Posterior vena cava (tissue), 2 donors: ENCODE results near the gene UBAC1. TPM values are rescaled to one million over a fixed set of nuclear protein-coding genes. Genes with fewer than 3 reads are reported as not detected.
"Not testable (repeated sequence)": the region's sequence is repeated elsewhere in the genome, so short reads cannot be mapped to it uniquely, and the experiment has no call there.

Experiments
- DNase-seq: peaks from one replicate; pipeline ENCODE4 v3.0.0-alpha.2; 2020; ENCODE audit warnings: low spot score
- intact Hi-C, 2 donors: fragments of 100-400 bp; cut with DNase I; formaldehyde crosslinking; loops; one replicate each; pipeline versions ENCODE4 v1.14.1 to v1.14.2; 2022 to 2023
- total RNA-seq, 2 donors: library from RNA; stranded (reverse); fragmentation: NEBNext Ultra II Directional; extraction: Animal tissue kit (Norgen Biotek cat#: 25700); gene quantifications; one replicate each; pipeline ENCODE4 v1.2.1, GENCODE V29; 2021
- donor health status: DM: yes; HTN: yes; CAD: no.
- donor health status: DM: yes; HTN: yes; CAD: no.

UBAC1 gene
- total RNA-seq, 2 donors from 2014 or later: 32.7 to 34.1 TPM

GRCh38 chr9:135982499-135983207 is 21.5 kb upstream of the UBAC1 start:
- intact Hi-C loops: no loop called here
- DNase-seq: no peak

DNA sequence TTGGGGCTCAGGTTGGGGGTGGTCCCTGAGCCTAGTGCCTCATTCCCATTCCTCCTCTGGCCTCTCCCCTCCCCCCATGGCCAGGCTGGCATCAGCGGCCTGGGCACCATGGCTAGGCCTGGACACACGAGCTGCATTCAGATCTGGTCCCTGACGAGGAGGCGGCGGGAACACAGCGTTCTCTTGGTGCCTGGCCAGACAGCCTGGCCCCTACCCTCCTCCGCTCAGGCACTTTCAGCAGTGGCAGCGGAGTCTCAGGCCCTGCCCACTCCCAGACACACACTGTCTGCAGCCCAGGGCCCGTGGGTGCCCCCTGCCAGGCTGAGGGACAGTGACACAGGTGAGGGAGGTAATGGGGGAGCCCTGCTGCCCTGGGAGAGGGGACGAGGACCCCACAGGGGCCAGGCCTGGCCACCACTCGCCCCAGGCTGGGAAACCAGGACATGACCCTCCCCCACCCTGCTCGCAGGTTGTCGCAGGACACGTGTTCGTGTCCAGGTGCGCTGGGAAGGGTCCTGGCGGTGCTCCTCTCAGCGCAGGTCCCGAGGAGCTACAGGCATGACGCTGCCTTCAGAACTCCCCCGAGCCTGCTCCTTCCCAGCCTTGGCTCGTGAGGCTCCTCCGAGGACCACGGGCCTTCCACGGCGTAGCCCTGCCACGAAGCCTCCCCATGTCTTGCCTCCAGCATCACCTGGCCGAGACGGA is 19.9 kb upstream of the UBAC1 start:
- DNase-seq: no peak
- intact Hi-C loops: loop anchor here in 1 of 2 donors (1.0 kb wide), 1 partner anchor 20 kb away; no protein-coding TSS in a partner anchor

- DNase-seq: no peak
- intact Hi-C loops: loop anchor here in 1 of 2 donors (1.0 kb wide), 1 partner anchor 22 kb away; no protein-coding TSS in a partner anchor
These were observed 18.5 kb upstream of the UBAC1 start for GRCh38 chr9:135979547-135980166.

- intact Hi-C loops: no loop called here
- no peak for DNase-seq
These were observed 17.7 kb upstream of the UBAC1 start for GRCh38 chr9:135978642-135979546.

DNA sequence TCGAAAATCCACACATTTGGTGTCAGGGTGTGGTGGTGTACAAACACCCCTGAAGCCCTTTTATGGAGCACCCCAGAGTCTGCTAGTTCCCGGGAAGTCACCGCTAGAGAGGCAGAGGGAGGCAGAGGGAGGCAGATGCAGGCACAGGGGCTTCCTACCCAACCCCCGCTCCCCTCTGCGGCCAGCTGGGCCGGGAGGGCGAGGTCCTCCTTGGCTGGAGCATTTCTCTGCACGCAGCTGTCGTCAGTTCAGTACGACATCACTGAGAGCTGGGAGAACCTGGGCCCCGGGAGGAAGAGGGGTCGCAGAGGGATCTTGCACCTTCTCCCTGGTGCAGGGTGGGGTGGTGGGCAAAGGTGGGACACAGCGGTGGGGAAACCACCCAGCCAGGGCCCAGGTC is 15.8 kb upstream of the UBAC1 start:
- DNase-seq: no peak
- intact Hi-C loops: no loop called here

- intact Hi-C loops: no loop called here
- DNase-seq: no peak
These were observed 15.4 kb upstream of the UBAC1 start for GRCh38 chr9:135976531-135976930.

- no peak for DNase-seq
- intact Hi-C loops: no loop called here
These were observed 14.7 kb upstream of the UBAC1 start for GRCh38 chr9:135975834-135976233.

DNA sequence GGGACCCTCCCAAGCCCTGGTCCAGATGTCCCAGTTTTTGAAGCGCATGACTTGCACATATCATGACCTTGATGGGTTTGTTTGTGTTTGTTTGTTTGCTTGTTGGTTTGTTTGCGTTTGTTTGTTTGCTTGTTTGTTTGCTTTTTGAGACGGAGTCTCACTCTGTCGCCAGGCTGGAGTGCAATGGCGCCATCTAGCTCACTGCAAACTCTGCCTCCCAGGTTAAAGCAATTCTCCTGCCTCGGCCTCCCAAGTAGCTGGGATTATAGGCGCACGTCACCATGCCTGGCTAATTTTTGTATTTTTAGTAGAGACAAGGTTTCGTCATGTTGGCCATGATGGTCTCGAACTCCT is 13.0 kb upstream of the UBAC1 start:
- DNase-seq: no peak
- intact Hi-C loops: no loop called here

GRCh38 chr9:135973277-135974219 is 12.4 kb upstream of the UBAC1 start:
- intact Hi-C loops: no loop called here
- peak; percentile 89 for DNase-seq

- intact Hi-C loops: no loop called here
- no peak for DNase-seq
These were observed 10.7 kb upstream of the UBAC1 start for GRCh38 chr9:135971892-135972291.

DNA sequence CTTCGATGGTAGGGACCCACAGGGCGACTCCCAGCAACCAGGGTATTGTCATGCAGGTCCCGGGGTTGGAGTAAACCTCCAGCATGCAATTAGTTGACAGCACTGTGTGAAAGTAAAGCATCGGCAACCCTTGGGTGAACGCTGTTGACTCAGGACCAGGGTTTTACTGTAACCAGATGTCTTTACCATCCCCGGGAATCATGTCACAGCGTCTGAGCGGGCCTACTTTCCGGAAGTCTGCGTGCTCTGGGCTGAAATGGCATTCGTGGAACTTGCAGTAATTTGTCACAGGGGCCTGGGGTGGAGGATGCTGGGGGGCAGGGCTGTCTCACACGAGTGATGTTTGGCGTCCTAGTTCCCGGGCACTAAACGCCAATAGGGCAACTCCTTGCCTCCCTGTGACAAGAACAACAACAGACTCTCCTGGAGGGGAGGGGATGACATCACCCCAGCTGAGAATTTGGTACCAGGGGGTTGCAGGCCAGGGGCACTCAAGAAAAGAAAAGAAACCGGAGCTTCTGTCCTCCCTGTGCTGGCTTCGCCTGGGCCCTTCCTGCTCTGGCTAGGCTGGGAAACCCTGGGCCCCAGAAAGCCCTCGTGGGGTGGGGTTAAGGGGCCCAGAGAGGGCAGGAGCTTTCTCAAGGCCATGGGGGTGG is 10.1 kb upstream of the UBAC1 start:
- intact Hi-C loops: no loop called here
- DNase-seq: no peak

DNA sequence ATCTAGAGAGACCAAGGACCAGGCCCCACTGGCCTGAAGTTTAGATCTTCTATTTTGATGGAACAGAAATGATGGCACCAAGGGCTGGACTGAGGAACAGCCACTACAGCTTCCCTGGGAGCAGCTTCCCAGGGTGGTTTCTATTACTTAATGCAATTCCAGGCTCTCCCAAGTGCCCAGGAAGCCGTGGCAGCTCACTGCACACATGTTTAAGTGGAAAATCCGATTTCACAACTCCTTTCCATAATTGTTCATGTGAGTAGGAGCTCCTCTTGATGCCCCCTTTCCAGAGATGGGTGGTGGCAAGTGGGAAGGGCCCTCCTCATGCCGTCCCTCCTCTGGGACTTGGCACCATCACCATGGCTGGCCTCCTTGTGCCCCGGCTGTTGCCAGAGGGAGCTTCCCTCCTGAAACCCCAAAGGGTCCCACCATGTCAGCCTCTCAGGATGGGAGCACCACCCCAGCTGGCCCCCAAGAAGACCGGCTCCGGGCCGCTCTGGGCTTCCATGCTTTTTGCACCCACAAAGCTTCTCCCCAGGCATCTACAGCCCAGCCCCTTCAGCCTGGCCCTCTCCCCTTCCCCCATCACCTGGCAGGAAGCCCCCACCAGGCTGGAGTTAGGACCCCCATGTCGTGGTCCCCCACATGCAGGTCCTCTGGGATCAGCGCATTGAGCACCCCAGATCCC is 9.1 kb upstream of the UBAC1 start:
- intact Hi-C loops: no loop called here
- DNase-seq: no peak

DNA sequence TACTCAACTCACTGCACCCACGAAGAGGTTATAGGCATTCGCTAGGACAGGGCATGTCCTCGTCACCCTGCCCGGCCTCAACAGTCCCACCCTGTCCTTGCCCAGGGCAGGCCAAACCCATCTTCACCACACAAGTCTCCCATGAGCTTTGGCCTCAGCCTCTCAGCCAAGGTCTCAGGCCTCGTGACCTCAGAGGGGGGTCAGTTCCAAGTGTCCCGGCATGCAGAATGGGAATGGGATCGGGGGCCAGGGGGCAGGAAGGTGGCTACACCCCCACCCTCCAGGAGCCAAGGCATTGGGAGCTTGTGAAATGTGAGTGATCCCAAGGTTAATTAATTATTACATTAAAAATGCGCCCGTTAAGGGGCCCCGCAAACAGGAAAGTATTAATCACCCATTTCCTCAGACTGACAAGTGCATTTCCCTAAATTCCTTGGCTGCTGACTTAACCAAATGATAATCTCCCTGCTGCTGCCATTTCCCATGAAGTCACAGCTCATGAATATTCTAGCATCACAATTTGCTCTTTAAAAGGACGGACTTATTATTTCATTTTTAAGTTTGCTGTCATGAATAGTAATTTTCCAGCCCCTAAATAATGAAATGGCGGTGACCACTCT is 8.0 kb upstream of the UBAC1 start:
- no peak for DNase-seq
- intact Hi-C loops: no loop called here

DNA sequence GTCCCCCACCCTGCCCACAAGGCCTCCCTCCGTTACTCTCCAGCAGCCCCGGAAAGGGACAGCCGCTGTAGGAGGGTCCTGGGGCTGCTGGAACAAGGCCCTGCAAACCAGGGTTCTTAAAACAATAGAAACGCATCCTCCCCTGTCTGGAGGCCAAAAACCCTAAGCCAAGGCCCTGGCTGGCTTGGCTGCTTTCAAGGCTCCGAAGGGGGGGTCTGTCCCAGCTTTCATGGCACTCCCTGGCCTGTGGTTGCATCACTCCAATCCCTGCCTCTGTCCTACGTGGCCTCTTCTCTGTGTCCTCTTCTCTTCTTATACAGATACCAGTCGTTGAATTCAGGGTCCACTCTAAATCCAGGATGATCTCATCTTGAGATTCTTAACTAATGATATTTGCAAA is 7.4 kb upstream of the UBAC1 start:
- intact Hi-C loops: no loop called here
- DNase-seq: no peak

DNA sequence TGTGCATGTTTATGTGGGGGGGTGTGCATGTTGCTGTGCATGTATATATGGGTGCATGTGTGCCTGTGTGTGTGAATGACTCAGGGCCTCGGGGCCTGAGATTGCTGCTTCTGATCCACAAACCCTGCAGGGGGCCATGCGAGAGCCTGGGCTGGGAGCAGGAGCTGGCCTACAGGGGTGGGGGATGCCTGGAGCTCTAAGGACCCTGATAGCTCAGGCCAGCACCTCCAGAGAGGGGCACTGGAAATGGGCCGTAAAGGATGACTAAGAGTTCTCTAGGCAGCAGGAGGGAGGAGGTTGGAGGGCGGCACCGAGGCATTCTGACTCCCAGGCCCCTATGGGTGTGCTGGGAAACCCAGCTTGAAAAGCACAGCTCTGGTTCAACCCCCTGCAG is 6.9 kb upstream of the UBAC1 start:
- intact Hi-C loops: no loop called here
- DNase-seq: no peak

DNA sequence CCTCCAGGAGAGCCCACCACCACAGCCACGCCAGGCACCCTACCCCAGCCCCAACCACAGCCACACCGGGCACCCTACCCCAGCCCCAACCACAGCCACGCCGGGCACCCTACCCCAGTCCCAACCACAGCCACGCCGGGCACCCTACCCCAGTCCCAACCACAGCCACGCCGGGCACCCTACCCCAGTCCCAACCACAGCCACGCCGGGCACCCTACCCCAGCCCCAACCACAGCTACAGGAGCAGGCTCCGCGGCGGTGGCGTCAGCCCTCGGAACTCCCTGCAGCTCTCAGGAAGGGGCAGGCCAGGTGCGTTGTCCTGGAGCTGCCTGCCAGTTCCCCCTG is 5.7 kb upstream of the UBAC1 start:
- intact Hi-C loops: loop anchor here (1.0 to 2.0 kb wide), 2 partner anchors 155 to 156 kb away; no protein-coding TSS in a partner anchor
- DNase-seq: not testable (repeated sequence)

DNA sequence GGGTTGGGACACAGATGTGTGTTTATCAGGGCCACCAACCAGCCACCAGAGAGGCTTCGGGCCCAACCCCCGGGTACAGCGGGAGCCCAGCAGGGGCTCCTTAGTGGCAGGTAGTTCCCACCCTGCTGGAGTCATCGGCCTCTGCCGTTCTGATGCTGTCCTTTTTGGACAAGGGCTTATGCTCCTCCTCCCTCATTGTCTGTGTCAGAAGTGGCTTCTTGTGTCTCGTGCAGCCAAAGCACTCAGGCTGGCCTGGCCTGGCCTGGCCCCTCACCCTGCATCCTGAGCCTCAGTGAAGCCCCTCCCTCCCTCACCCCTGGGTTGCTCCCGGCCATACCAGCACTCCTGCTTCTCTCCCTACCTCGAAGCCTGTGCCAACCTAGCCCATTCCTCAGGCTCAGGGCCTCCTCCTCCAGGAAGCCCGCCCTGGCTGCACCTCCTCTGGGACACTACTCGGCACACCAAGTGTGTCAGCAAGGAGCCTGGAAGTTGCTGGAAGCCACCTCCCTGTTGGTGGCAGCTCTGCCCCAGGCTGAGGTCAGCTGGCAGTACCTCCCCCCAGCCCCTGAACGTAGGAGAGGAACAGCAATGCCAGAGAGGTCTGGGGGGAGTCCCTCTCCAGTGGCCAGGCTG is 4.1 kb upstream of the UBAC1 start:
- intact Hi-C loops: no loop called here
- DNase-seq: no peak
